HL-60 (cell line): ENCODE measurements around the gene CCDC146.

Experiments
- DNase-seq, 2 experiments: peaks; one replicate each; pipeline ENCODE4 v3.0.0-alpha.2; 2010 to 2020; ENCODE audit warnings: low read depth in 1 of 2, low spot score in 1 of 2
- H3K27ac ChIP-seq: fragments of 250-450 bp; sonication (Bioruptor Pico); replicated peaks from 2 replicates; pipeline ENCODE4 v1.5.1; 2020; ENCODE audit warnings: mild to moderate bottlenecking, moderate library complexity
- H3K27me3 ChIP-seq: fragments of 250-450 bp; sonication (Bioruptor Pico); 2 replicates; pipeline ENCODE4 v1.5.1; 2021; ENCODE audit warnings: mild to moderate bottlenecking, moderate library complexity; ENCODE audit not compliant: insufficient read depth, poor library complexity, severe bottlenecking
- H3K4me3 ChIP-seq: replicated peaks from 2 replicates; pipeline ENCODE4 v1.5.1; 2011; ENCODE audit warnings: mild to moderate bottlenecking, control low read depth, low read length; ENCODE audit not compliant: insufficient read depth
- CTCF ChIP-seq: IDR thresholded peaks from one replicate; pipeline ENCODE4 v1.5.1; 2011; ENCODE audit warnings: low read length, control low read depth, inconsistent platforms; ENCODE audit not compliant: insufficient read depth
- GABPA ChIP-seq: IDR thresholded peaks from 2 replicates; pipeline ENCODE4 v1.6.1; 2012; ENCODE audit warnings: low read depth
- POLR2AphosphoS5 ChIP-seq: IDR thresholded peaks from 2 replicates; pipeline ENCODE4 v1.6.1; 2012; ENCODE audit warnings: low read depth
- REST ChIP-seq: IDR thresholded peaks from 2 replicates; pipeline ENCODE4 v1.6.1; 2012; ENCODE audit warnings: low read depth; ENCODE audit not compliant: insufficient replicate concordance
- SPI1 ChIP-seq: IDR thresholded peaks from 2 replicates; pipeline ENCODE4 v1.6.1; 2012; ENCODE audit warnings: low read depth, mild to moderate bottlenecking, borderline replicate concordance

The CCDC146 gene

GRCh38 chr7:77339726-77340125 is 217.3 kb downstream of the CCDC146 start:
- 0 out of 2 replicates have a peak overlapping the region, but pooled peaks have one; percentile 48 for H3K27ac ChIP-seq
- TF ChIP-seq GABPA (no peak), REST (no peak), CTCF (no peak), SPI1 (no peak), POLR2AphosphoS5 (no peak)
- DNase-seq, result no peak
- no peak overlapping the region for H3K4me3 ChIP-seq
- no peaks in the 10 kb centered on the region for H3K27me3 ChIP-seq
